SKM-1 treated with dmso at 0.1 percent for 144 hours (cell line): ENCODE measurements around the gene DOCK10.

Experiments
- DNase-seq: peaks from one replicate; lab custom pipeline; 2025; ENCODE audit not compliant: unreplicated experiment; lab: John Stamatoyannopoulos, UW

The DOCK10 gene

GRCh38 chr2:225041207-225041850 is 939 bp downstream of the DOCK10 start:
- peak; percentile 58 for DNase-seq

GRCh38 chr2:225040856-225041206 is 1.4 kb downstream of the DOCK10 start:
- DNase-seq, result no peak

DNA sequence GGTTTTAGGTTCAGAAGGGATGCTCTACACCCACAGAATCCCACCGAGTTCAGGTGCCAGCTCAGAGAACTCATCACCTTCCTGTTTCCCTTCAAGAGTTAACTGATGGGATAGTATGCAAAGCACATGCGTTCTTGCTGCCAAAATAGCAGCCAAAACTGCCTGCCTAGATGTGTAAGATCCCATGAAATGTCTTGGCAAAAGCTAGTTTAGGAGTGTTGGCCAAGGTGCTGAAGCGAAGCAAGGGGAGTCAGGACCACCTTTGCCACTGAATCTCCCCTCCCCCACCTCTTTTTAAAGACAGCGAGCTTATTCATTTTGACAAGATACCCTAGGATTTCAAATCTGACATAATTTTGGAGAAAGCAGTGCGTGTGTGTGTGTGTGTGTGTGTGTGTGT is 2.1 kb downstream of the DOCK10 start:
- DNase-seq, result no peak

DNA sequence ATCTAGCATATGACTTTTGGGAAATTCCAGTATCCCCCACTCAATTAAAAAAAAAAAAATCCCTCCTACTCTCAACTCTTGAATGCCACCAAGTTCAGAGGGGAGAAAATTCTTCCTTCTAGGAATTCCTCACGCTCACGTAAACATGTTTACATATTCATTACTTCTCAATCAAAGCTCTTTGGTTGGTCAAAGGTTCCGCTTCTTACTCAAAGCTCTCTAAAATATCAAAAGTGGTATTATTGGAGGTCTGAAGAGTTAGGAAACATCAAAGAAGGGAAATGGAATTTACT is 4.1 kb downstream of the DOCK10 start:
- DNase-seq, result no peak

DNA sequence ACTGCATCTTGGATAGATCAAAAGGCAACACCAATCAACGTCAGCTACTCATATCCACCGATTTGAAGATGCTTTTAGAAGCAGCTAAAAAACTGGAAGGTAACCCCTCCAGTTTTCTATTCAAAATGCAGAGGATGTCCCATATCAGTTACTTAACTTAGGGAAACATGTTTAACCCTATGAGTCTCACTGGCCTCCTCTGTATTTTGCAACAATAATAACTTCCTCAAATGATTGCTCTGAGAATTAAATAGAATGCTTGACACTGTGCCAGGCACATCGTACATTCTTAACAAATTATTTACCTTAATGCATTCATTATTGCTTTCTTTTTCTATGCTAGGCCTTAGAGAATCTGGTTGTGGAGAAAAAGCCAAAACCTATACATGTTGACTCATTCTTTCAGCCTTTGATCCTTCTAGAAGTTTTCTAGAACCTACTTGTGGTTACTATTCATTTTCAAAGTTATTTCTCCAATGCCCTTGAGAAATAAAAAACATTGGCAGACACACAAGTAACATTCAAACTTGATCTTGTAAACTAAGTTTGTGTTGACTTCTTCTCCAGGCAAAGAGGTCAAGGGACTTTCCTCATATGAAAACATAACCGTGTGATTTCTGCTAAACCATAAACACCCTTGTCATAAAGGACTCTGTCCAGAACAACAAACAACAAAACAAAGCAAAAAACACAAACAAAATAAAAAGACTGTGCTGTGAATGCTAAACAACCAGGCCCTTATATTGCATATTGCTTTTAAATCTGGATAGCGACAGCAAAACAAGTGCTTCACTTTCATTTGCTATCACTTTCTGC is 4.6 kb downstream of the DOCK10 start:
- no peak for DNase-seq

GRCh38 chr2:225036431-225036830 is 5.8 kb downstream of the DOCK10 start:
- no peak for DNase-seq

DNA sequence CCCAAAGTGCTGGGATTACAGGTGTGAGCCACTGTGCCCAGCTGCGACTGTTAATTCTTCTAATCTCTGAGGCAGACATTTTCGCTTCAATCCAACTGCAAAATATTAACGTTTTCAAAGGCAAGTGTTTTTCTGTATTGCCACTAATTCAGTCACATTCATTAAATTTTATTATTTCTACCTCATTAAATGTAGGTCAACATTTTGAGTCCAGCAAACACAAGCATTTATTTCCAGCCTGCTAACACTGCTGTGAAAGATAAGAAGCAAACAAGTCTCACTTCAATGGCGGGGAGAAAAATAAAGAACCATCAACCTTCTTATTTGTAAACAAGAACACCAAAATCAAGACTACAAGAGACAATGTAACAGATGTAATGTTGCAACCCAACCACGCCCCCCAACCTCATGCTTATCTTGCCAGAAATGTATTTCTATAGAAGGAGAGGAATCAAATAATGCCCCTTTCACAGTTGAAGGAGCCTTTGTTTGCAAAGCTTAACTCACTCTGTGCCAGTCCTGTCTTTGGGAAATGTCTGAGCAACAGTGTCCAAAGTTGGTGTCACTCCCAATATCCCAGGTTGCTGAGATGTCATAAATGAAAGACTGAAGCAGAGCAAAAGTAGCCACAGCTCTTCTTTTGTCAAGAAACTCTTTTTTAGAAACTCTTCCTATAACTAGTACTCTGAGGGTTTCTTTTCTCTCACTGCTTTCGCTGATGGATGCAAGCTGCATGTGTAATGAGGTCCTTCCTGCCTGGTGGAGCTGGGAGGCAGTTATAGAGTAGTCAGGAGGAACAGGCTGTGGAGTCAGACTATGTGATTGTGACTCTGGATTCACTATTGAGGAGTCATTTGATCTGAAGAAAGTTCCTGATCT is 8.6 kb downstream of the DOCK10 start:
- DNase-seq, result no peak

- DNase-seq, result no peak
Observed at GRCh38 chr2:225032246-225032645, 10.0 kb downstream of the DOCK10 start.

DNA sequence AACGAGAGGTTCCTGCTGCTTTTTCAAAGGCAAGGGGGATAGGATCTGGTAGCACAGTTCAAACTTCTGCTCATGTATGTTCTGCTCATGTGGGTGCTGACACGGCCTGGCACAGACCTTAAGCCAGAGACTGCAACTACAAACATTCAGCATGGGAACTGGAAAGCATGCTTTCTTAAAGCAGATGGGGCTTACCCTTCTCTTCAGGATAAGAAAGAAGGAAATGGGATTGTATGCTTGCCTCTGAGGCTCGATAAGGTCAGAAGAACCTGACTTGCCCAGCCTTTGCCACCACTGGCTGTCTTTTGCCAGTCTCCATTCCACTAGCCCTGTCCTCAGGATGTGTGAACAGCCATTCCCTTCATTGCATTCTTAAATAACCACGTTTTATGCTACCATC is 10.7 kb downstream of the DOCK10 start:
- no peak for DNase-seq

GRCh38 chr2:225030893-225031292 is 11.4 kb downstream of the DOCK10 start:
- DNase-seq, result no peak

DNA sequence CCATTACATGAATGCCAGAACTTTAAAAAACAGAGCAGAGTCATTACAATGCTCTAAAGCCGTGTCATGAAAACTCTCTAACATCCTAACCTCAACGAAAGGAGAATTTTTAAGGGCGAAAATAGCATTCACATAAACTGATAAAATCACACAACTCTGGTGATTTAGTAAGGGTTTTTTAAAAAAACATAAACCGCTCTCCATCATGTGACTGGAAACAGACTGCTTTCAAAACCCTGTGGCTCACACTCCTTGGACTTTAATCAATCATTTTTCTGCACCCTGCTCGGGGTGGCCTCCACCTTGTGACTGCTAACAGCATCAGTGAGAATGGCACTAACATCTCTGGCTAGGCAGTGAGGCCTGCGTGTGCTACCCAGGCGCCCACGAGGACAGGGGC is 12.1 kb downstream of the DOCK10 start:
- DNase-seq, result no peak

- no peak for DNase-seq
Observed at GRCh38 chr2:225028572-225028971, 13.7 kb downstream of the DOCK10 start.

DNA sequence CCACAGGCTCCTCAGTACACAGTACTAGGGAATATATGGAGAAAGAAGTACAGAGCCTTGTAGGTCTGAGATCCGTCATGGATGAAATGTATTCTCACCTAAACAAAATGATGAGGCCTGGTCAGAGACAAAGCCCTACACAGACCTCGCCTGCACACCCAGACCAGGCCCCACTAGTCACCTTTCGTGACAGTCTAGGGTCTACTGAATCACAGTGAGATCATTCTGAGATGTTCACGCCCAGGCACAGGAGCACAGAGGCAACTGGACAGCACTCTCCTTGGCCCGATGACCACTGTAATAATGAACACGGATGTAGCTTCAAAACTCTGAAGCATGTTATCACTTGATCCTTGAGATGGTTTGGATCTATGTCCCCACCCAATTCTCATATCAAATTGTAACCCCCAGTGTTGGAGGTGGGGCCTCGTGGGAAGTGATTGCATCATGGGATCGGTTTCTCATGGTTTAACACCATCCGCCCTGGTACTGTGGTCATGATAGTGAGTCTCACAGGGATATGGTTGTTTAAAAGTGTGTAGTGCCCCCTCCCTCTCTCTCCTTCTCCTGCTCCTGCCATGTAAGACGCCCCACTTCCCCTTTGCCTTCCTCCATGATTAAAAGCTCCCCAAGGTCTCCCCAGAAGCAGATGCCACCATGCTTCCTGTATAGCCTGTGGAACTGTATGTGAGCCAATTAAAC is 15.1 kb downstream of the DOCK10 start:
- peak; percentile 15 for DNase-seq

DNA sequence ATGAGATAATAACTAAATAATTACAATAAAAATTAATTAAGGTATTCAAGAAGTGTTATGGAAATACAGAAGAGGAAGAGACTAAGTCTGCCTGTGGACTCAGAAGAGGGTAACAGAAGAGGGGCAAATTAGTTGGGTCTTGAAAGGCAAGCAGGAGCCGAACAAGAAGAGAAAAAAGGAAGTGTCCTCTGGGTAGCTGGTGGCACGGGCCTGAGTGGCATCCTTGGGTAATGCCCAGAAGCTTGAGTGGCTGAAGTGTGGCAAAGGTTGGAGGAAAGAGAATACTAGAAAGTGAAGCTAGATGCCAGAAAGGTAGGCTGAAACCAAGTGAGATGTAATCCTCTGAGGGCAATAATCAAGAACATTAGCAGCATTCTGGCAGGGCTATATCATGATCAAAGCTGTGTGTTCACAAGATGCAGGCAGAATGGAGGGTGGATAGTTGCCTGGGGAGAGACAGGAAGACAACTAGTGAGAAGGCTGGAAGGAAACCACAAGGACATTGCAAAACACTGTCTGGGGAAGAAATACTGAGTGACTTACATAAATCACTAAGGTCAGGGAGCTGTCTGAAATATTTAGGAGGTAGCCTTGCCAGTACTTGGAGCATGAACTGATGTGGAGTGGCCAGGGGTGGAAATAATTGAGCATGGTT is 16.2 kb downstream of the DOCK10 start:
- DNase-seq, result peak; percentile 94

GRCh38 chr2:225022188-225022587 is 20.1 kb downstream of the DOCK10 start:
- DNase-seq, result no peak

DNA sequence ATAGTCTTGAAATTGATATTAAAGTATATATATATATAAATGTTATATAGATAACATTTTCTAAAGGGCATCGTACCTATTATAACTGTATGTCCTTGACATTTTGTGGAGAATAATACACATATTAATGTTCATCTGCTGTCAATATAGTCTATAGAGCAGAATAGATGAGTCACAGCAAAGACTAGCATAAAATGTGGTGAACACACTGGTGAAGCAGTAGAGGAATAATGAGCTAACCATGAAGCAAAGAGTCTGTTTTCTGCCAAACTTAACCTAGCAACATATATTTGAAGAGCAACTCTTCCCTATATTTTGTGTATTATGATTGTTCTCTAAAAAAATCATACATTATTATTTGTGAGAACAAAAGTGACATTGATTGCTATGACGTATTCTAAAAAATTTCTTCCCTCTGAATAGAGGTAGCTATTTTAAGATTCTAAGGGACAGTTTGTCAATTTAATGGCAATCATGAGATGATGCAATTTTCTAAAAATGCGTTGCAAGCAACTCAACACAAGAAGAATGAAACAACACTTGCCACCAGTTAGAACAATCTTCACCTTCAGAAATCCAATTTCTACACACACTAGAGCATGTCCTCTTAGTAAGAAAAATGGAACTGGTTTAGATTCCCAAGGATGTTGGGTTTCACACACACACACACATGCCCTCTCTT is 22.0 kb downstream of the DOCK10 start:
- DNase-seq, result no peak

DNA sequence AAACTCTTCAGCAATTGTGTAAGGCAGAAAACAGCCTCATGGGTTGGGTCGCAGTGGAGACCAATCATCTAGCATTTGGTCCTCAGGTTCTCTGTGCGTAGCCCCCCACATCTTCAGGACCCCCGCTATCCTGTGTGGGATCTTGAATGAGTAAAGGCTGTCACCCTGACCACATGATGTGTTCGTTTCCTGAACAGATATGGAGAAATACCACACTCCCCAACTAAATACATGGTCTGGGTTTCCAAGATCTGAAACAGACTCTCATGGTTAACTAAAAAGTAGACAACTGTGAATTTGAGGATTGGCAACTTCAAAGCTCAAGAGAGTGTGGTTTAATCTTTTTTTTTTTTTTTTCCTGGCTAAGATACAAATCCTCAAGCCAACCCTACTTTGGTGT is 23.2 kb downstream of the DOCK10 start:
- DNase-seq, result no peak

GRCh38 chr2:225017713-225018112 is 24.6 kb downstream of the DOCK10 start:
- no peak for DNase-seq

DNA sequence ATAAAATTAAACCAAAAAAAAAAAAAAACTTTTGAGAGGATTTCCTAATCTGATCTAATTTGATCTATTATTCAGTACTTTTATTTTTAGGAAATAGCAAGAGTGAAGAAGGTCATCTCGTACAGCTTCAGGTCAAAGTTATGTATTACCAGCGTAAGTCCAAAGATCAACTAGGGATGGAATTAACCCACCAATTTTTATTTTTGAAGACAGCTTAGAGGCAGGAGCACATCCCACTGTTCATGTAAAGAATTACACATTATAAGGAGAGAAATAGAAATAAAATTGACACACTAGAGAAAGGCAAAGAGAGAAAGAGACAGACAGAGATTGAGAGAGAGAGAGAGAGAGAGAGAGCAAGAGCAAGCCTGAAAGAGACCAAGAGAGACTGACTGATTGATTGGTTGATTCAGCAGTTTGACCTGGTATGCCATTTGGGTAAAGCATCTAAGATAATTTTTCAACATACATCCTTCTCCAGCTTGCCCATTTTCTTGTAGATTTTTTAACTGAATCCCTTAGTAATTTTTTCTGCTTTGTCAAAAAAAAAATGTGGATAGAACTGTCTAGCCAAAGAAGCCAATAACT is 25.1 kb downstream of the DOCK10 start:
- no peak for DNase-seq
